H9 (cell line): ENCODE measurements around the gene VAV2. TPM values are rescaled to one million over a fixed set of nuclear protein-coding genes. Genes with fewer than 3 reads are reported as not detected.
A peak's percentile ranks its signal among the peaks of the same experiment; 100 is the strongest.

ENCODE experiments used
- DNase-seq: peaks from one replicate; pipeline ENCODE4 v3.0.0-alpha.2; 2017
- H2AFZ ChIP-seq: one replicate; pipeline ENCODE4 v1.6.1; 2013; ENCODE audit warnings: mild to moderate bottlenecking, low read length, control low read depth, moderate library complexity
- H2AK5ac ChIP-seq: 2 replicates; pipeline ENCODE4 v1.6.1; 2013; ENCODE audit warnings: low read length, control low read depth, mixed read lengths; ENCODE audit not compliant: insufficient read length
- H2BK120ac ChIP-seq: one replicate; pipeline ENCODE4 v1.6.1; 2013; ENCODE audit warnings: low read depth, mild to moderate bottlenecking, low read length, control low read depth, inconsistent platforms; ENCODE audit not compliant: poor library complexity, severe bottlenecking
- H2BK12ac ChIP-seq: 2 replicates; pipeline ENCODE4 v1.6.1; 2013; ENCODE audit warnings: low read length, control low read depth, mixed read lengths, low read depth; ENCODE audit not compliant: insufficient read length
- H2BK15ac ChIP-seq: 2 replicates; pipeline ENCODE4 v1.6.1; 2013; ENCODE audit warnings: low read depth, low read length, control low read depth
- H2BK20ac ChIP-seq: one replicate; pipeline ENCODE4 v1.6.1; 2013; ENCODE audit warnings: low read depth, mild to moderate bottlenecking, low read length, control low read depth, inconsistent platforms; ENCODE audit not compliant: poor library complexity, severe bottlenecking
- H2BK5ac ChIP-seq: 2 replicates; pipeline ENCODE4 v1.6.1; 2013; ENCODE audit warnings: low read length, control low read depth, mixed read lengths; ENCODE audit not compliant: insufficient read length
- H3K14ac ChIP-seq: 2 replicates; pipeline ENCODE4 v1.6.1; 2013; ENCODE audit warnings: low read length, control low read depth; ENCODE audit not compliant: insufficient read depth
- H3K18ac ChIP-seq: 2 replicates; pipeline ENCODE4 v1.6.1; 2013; ENCODE audit warnings: low read depth, mild to moderate bottlenecking, mixed read lengths, low read length, control low read depth; ENCODE audit not compliant: insufficient read length
- H3K23ac ChIP-seq: 2 replicates; pipeline ENCODE4 v1.6.1; 2013; ENCODE audit warnings: low read length, control low read depth, mixed read lengths, low read depth; ENCODE audit not compliant: insufficient read length
- H3K23me2 ChIP-seq: 2 replicates; pipeline ENCODE4 v1.6.1; 2013; ENCODE audit warnings: low read depth, mild to moderate bottlenecking, mixed read lengths, low read length, control low read depth; ENCODE audit not compliant: insufficient read length, poor library complexity, severe bottlenecking
- H3K27ac ChIP-seq: 2 replicates; pipeline ENCODE4 v1.5.1; 2013; ENCODE audit warnings: low read length, control low read depth, mixed read lengths, low read depth; ENCODE audit not compliant: insufficient read length
- H3K27me3 ChIP-seq: 2 replicates; pipeline ENCODE4 v1.6.1; 2013; ENCODE audit warnings: low read length, control low read depth, inconsistent platforms; ENCODE audit not compliant: insufficient read depth
- H3K4ac ChIP-seq: 2 replicates; pipeline ENCODE4 v1.6.1; 2013; ENCODE audit warnings: low read depth, mild to moderate bottlenecking, control low read depth, inconsistent platforms, low read length, moderate library complexity
- H3K4me1 ChIP-seq: 2 replicates; pipeline ENCODE4 v1.6.1; 2013; ENCODE audit warnings: low read length, control low read depth, inconsistent platforms; ENCODE audit not compliant: insufficient read depth
- H3K4me2 ChIP-seq: 2 replicates; pipeline ENCODE4 v1.6.1; 2013; ENCODE audit warnings: low read length, control low read depth, mixed read lengths; ENCODE audit not compliant: insufficient read length, insufficient read depth
- H3K56ac ChIP-seq: 2 replicates; pipeline ENCODE4 v1.6.1; 2013; ENCODE audit warnings: low read depth, mild to moderate bottlenecking, mixed read lengths, low read length, control low read depth; ENCODE audit not compliant: insufficient read length
- H3K79me1 ChIP-seq: 2 replicates; pipeline ENCODE4 v1.6.1; 2013; ENCODE audit warnings: low read depth, mild to moderate bottlenecking, moderate library complexity, low read length, control low read depth, inconsistent platforms; ENCODE audit not compliant: insufficient read depth, poor library complexity, severe bottlenecking
- H3K79me2 ChIP-seq: 2 replicates; pipeline ENCODE4 v1.6.1; 2013; ENCODE audit warnings: low read length, control low read depth, inconsistent platforms; ENCODE audit not compliant: insufficient read depth
- H3K9ac ChIP-seq: 2 replicates; pipeline ENCODE4 v1.6.1; 2013; ENCODE audit warnings: low read length, control low read depth, mixed read lengths; ENCODE audit not compliant: insufficient read length; ENCODE audit errors: extremely low read depth
- H3K9me3 ChIP-seq: one replicate; pipeline ENCODE4 v1.6.1; 2013; ENCODE audit warnings: low read depth, low read length, inconsistent platforms; ENCODE audit not compliant: control insufficient read depth
- H3T11ph ChIP-seq: one replicate; pipeline ENCODE4 v1.6.1; 2013; ENCODE audit warnings: mild to moderate bottlenecking, low read length, control low read depth, inconsistent platforms
- H4K20me1 ChIP-seq: one replicate; pipeline ENCODE4 v1.6.1; 2013; ENCODE audit not compliant: control insufficient read depth, insufficient read length, insufficient read depth
- H4K5ac ChIP-seq: 2 replicates; pipeline ENCODE4 v1.6.1; 2013; ENCODE audit warnings: low read depth, mild to moderate bottlenecking, mixed read lengths, low read length, control low read depth; ENCODE audit not compliant: insufficient read length
- H4K8ac ChIP-seq: replicated peaks from 2 replicates; pipeline ENCODE4 v1.6.1; 2013; ENCODE audit warnings: low read length, control low read depth, mixed read lengths, low read depth; ENCODE audit not compliant: insufficient read length
- H4K91ac ChIP-seq: 2 replicates; pipeline ENCODE4 v1.6.1; 2013; ENCODE audit warnings: low read depth, mild to moderate bottlenecking, moderate library complexity, mixed read lengths, low read length, control low read depth; ENCODE audit not compliant: insufficient read length
- H3K27ac Mint-ChIP-seq, 3 experiments: 2 replicates in 2 of 3; 3 replicates in 1 of 3; pipeline ENCODE4 v1.8.0; 2020 to 2021; ENCODE audit warnings: mixed read lengths in 3 of 3, mild to moderate bottlenecking in 1 of 3, moderate library complexity in 1 of 3
- H3K27me3 Mint-ChIP-seq: 2 replicates; pipeline ENCODE4 v1.8.0; 2021; ENCODE audit warnings: low read depth, mild to moderate bottlenecking, moderate library complexity, mixed read lengths
- H3K36me3 Mint-ChIP-seq, 3 experiments: 2 replicates in 2 of 3; 3 replicates in 1 of 3; pipeline ENCODE4 v1.8.0; 2020 to 2021; ENCODE audit warnings: low read depth in 3 of 3, mixed read lengths in 3 of 3; ENCODE audit not compliant: insufficient read depth in 1 of 3
- H3K4me1 Mint-ChIP-seq, 2 experiments: 2 replicates each; pipeline ENCODE4 v1.8.0; 2020; ENCODE audit warnings: mixed read lengths in 2 of 2
- H3K4me3 Mint-ChIP-seq, 2 experiments: 2 replicates in 1 of 2; 3 replicates in 1 of 2; pipeline ENCODE4 v1.8.0; 2020 to 2021; ENCODE audit warnings: mild to moderate bottlenecking in 2 of 2, mixed read lengths in 2 of 2, moderate library complexity in 1 of 2
- H3K9me3 Mint-ChIP-seq, 2 experiments: 2 replicates in 1 of 2; 3 replicates in 1 of 2; pipeline ENCODE4 v1.8.0; 2020; ENCODE audit warnings: mild to moderate bottlenecking in 2 of 2, mixed read lengths in 2 of 2, moderate library complexity in 1 of 2
- WGBS: extraction: QIAGEN DNeasy Blood & Tissue Kit; methylation state at CpG from one replicate; pipeline ENCODE4 v1.1.7; 2013; ENCODE audit warnings: missing lambda C conversion rate, low lambda C conversion rate, mixed read lengths; ENCODE audit not compliant: insufficient read length; ENCODE audit errors: extremely low coverage; 5-methylcytosine and 5-hydroxymethylcytosine counted together
- total RNA-seq: library from RNA; stranded (reverse); gene quantifications from 2 replicates; pipeline ENCODE4 v1.2.1, GENCODE V29; 2021
- TF ChIP-seq, protein P1 (sequence below): fragments of 200-600 bp; sonication (generic); conservative IDR thresholded peaks from 3 replicates; pipeline ENCODE4 v1.8.0; 2021; ENCODE audit warnings: antibody characterized with exemption, mild to moderate bottlenecking

Gene VAV2
- total RNA-seq, 1 experiment from 2014 or later, result 58.7 TPM

GRCh38 chr9:133772581-133772980 lies 219.5 kb downstream of the VAV2 start:
- H3K18ac ChIP-seq, result no peak overlapping the region
- H3K36me3 Mint-ChIP-seq, result peaks cover 20 to 61% (median 31%) of the 10 kb centered on the region in 3 experiments
- no peak overlapping the region for H3K14ac ChIP-seq
- no peak overlapping the region for H3K23ac ChIP-seq
- TF ChIP-seq, protein P1, sequence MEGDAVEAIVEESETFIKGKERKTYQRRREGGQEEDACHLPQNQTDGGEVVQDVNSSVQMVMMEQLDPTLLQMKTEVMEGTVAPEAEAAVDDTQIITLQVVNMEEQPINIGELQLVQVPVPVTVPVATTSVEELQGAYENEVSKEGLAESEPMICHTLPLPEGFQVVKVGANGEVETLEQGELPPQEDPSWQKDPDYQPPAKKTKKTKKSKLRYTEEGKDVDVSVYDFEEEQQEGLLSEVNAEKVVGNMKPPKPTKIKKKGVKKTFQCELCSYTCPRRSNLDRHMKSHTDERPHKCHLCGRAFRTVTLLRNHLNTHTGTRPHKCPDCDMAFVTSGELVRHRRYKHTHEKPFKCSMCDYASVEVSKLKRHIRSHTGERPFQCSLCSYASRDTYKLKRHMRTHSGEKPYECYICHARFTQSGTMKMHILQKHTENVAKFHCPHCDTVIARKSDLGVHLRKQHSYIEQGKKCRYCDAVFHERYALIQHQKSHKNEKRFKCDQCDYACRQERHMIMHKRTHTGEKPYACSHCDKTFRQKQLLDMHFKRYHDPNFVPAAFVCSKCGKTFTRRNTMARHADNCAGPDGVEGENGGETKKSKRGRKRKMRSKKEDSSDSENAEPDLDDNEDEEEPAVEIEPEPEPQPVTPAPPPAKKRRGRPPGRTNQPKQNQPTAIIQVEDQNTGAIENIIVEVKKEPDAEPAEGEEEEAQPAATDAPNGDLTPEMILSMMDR, result no peak
- H4K8ac ChIP-seq, result no peak overlapping the region
- no peak overlapping the region for H2AFZ ChIP-seq
- H3K79me2 ChIP-seq, result no peaks in the 10 kb centered on the region
- H2BK5ac ChIP-seq, result no peak overlapping the region
- no peaks in the 10 kb centered on the region for H3K27me3 ChIP-seq
- no peak overlapping the region for H3K56ac ChIP-seq
- no peaks in the 10 kb centered on the region for H3K79me1 ChIP-seq
- no peak overlapping the region for H2BK120ac ChIP-seq
- no peaks in the 10 kb centered on the region for H4K20me1 ChIP-seq
- no peak overlapping the region for H3K27ac ChIP-seq
- H3K4me1 Mint-ChIP-seq, result no peaks in the 10 kb centered on the region
- no peaks in the 10 kb centered on the region for H3K23me2 ChIP-seq
- no peak overlapping the region for H4K5ac ChIP-seq
- peaks cover 0 to 5% of the 10 kb centered on the region in 2 experiments; a peak in 1 of 5 replicates for H3K9me3 Mint-ChIP-seq
- H3K27me3 Mint-ChIP-seq, result no peaks in the 10 kb centered on the region
- H2BK20ac ChIP-seq, result no peak overlapping the region
- no peaks in the 10 kb centered on the region for H3K4me1 ChIP-seq
- no peak overlapping the region for H4K91ac ChIP-seq
- no peak overlapping the region for H2BK12ac ChIP-seq
- H2BK15ac ChIP-seq, result no peak overlapping the region
- no peak overlapping the region for H3K9ac ChIP-seq
- peak overlapping the region; percentile 53 to 74 (median 67); a peak in 3 of 7 replicates for H3K27ac Mint-ChIP-seq
- H3K4me2 ChIP-seq, result no peak overlapping the region
- no peak for DNase-seq
- H3T11ph ChIP-seq, result no peak overlapping the region
- H2AK5ac ChIP-seq, result no peak overlapping the region
- no CpG with 5 or more reads among the region's 7 CpGs for WGBS
- no peak overlapping the region for H3K4ac ChIP-seq
- no peaks in the 10 kb centered on the region for H3K9me3 ChIP-seq
- no peak overlapping the region for H3K4me3 Mint-ChIP-seq
